ENCODE data around the gene ARAP1.
A peak's percentile ranks its signal among the peaks of the same experiment; 100 is the strongest.

DNA sequence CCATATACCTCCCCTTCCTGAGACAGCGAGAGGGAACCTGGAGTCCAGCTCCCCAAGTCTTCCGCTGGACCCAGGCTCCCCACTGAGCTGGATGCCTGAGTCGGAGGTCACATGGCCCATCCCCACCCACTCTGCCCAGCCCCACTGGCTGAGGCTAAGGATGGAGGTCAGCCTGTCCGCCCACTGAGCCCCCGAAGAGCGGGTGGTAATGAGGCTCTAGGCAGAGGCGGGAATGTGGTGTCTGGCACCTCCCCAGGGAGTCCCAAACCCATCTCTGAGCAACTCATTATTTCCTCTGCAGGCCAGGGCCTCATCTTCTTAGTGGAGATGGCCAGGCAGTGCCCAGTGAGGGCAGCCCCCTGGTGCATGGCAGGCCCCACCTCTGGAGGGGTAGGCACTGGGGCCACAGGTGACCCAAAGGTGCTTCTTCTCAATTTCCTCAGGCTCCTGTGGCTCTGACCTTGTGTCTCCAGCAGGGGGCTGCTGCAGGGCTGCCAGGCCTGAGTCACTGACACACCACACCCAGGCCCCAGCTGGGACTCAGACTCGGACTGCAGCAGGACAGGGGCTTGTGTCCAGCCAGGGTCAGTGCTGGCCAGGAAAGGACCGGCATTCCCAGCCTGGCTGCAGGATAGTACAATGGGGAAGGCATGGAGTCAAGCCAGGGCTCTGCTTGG lies 67.8 kb downstream of the ARAP1 start:
- no peak for TF ChIP-seq EZH2 (IDR thresholded peaks at IDR 0.05; ENCODE audit: low read length, unreplicated experiment)
- TF ChIP-seq, protein P1, sequence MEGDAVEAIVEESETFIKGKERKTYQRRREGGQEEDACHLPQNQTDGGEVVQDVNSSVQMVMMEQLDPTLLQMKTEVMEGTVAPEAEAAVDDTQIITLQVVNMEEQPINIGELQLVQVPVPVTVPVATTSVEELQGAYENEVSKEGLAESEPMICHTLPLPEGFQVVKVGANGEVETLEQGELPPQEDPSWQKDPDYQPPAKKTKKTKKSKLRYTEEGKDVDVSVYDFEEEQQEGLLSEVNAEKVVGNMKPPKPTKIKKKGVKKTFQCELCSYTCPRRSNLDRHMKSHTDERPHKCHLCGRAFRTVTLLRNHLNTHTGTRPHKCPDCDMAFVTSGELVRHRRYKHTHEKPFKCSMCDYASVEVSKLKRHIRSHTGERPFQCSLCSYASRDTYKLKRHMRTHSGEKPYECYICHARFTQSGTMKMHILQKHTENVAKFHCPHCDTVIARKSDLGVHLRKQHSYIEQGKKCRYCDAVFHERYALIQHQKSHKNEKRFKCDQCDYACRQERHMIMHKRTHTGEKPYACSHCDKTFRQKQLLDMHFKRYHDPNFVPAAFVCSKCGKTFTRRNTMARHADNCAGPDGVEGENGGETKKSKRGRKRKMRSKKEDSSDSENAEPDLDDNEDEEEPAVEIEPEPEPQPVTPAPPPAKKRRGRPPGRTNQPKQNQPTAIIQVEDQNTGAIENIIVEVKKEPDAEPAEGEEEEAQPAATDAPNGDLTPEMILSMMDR (conservative IDR thresholded peaks at IDR 0.05; ENCODE audit: low read depth, low read length) = peak; percentile 85

Measured in PC-3 (cell line).